ENCODE measurements around the gene WFIKKN2. TPM values are rescaled to one million over a fixed set of nuclear protein-coding genes. Genes with fewer than 3 reads are reported as not detected.

Gene WFIKKN2
- total RNA-seq, 1 experiment from 2014 or later = not detected

- peak; percentile 42 to 66 for DNase-seq
- Histone ChIP-seq H3K4me1 (peaks cover 23% of the 10 kb centered on the region), H3K27me3 (replicated peaks; ENCODE audit: control insufficient read depth, insufficient read depth, low read length) (no peaks in the 10 kb centered on the region), H3K9me3 (no peaks in the 10 kb centered on the region), H3K4me3 (ENCODE audit: low read depth, low read length) (no peak overlapping the region), H3K36me3 (ENCODE audit: control insufficient read depth, insufficient read depth, low read length) (no peaks in the 10 kb centered on the region)
- H3K27me3 Mint-ChIP-seq (ENCODE audit: insufficient read depth, unreplicated experiment) = no peaks in the 10 kb centered on the region
- H3K9me3 Mint-ChIP-seq (ENCODE audit: unreplicated experiment) = no peaks in the 10 kb centered on the region
- no peaks in the 10 kb centered on the region for H3K36me3 Mint-ChIP-seq (ENCODE audit: insufficient read depth, unreplicated experiment)
- CTCF ChIA-PET = interaction anchor here (0.9 to 13.7 kb wide), 5 partner anchors 9 to 106 kb away, joined by 3 to 247 read pairs (median 6); partner anchors contain the start of gene TOB1
- TF ChIP-seq, protein P1, sequence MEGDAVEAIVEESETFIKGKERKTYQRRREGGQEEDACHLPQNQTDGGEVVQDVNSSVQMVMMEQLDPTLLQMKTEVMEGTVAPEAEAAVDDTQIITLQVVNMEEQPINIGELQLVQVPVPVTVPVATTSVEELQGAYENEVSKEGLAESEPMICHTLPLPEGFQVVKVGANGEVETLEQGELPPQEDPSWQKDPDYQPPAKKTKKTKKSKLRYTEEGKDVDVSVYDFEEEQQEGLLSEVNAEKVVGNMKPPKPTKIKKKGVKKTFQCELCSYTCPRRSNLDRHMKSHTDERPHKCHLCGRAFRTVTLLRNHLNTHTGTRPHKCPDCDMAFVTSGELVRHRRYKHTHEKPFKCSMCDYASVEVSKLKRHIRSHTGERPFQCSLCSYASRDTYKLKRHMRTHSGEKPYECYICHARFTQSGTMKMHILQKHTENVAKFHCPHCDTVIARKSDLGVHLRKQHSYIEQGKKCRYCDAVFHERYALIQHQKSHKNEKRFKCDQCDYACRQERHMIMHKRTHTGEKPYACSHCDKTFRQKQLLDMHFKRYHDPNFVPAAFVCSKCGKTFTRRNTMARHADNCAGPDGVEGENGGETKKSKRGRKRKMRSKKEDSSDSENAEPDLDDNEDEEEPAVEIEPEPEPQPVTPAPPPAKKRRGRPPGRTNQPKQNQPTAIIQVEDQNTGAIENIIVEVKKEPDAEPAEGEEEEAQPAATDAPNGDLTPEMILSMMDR (IDR thresholded peaks at IDR 0.05; ENCODE audit: insufficient read depth in 1 of 2, low read depth in 1 of 2, low read length in 1 of 2, severe bottlenecking in 1 of 2, unreplicated experiment in 1 of 2) = no peak
- BruUV-seq (replicated peaks) = no TSS peak
- H3K4me1 Mint-ChIP-seq (ENCODE audit: low read depth, unreplicated experiment) = peaks cover 10% of the 10 kb centered on the region
- no peak overlapping the region for H3K27ac Mint-ChIP-seq (ENCODE audit: unreplicated experiment)
- intact Hi-C loops (cut with micrococcal nuclease; ENCODE audit: unreplicated experiment) = loop anchor here (10.0 kb wide), 1 partner anchor 139 kb away; the partner anchor contains the start of gene ANKRD40
- POLR2A ChIA-PET = interaction anchor here (1.7 kb wide), 1 partner anchor 22 kb away, joined by 15 read pairs; the partner anchor contains the start of gene TOB1
- no peak overlapping the region for H3K4me3 Mint-ChIP-seq (ENCODE audit: unreplicated experiment)
These were observed 8.8 kb downstream of the WFIKKN2 start for GRCh38 chr17:50844117-50844700.

- H3K9me3 ChIP-seq = no peaks in the 10 kb centered on the region
- H3K36me3 ChIP-seq (ENCODE audit: control insufficient read depth, insufficient read depth, low read length) = no peaks in the 10 kb centered on the region
- no peaks in the 10 kb centered on the region for H3K27me3 ChIP-seq (replicated peaks; ENCODE audit: control insufficient read depth, insufficient read depth, low read length)
- no TSS peak for BruUV-seq (replicated peaks)
- no peaks in the 10 kb centered on the region for H3K36me3 Mint-ChIP-seq (ENCODE audit: insufficient read depth, unreplicated experiment)
- H3K27ac Mint-ChIP-seq (ENCODE audit: unreplicated experiment) = peak overlapping the region; percentile 88
- H3K4me3 ChIP-seq (ENCODE audit: low read depth, low read length) = no peak overlapping the region
- peak; percentile 81 to 89 for DNase-seq
- POLR2A ChIA-PET = interaction anchor here (0.5 to 1.7 kb wide), 7 partner anchors 15 to 304 kb away, joined by 3 to 15 read pairs (median 3); partner anchors contain the start of genes LUC7L3 and TOB1
- H3K27me3 Mint-ChIP-seq (ENCODE audit: insufficient read depth, unreplicated experiment) = no peaks in the 10 kb centered on the region
- CTCF ChIA-PET = interaction anchor here (0.6 to 13.7 kb wide), 13 partner anchors 8 to 420 kb away, joined by 3 to 247 read pairs (median 6); partner anchors contain the start of gene TOB1
- peaks cover 23% of the 10 kb centered on the region for H3K4me1 ChIP-seq
- TF ChIP-seq, protein P1 (IDR thresholded peaks at IDR 0.05; ENCODE audit: insufficient read depth in 1 of 2, low read depth in 1 of 2, low read length in 1 of 2, severe bottlenecking in 1 of 2, unreplicated experiment in 1 of 2) = no peak
- no peaks in the 10 kb centered on the region for H3K9me3 Mint-ChIP-seq (ENCODE audit: unreplicated experiment)
- peaks cover 10% of the 10 kb centered on the region for H3K4me1 Mint-ChIP-seq (ENCODE audit: low read depth, unreplicated experiment)
- no peak overlapping the region for H3K4me3 Mint-ChIP-seq (ENCODE audit: unreplicated experiment)
- intact Hi-C loops (cut with micrococcal nuclease; ENCODE audit: unreplicated experiment) = loop anchor here (10.0 kb wide), 1 partner anchor 141 kb away; the partner anchor contains the start of gene ANKRD40
These were observed 10.1 kb downstream of the WFIKKN2 start for GRCh38 chr17:50845240-50846147.

GRCh38 chr17:50847566-50847965 is 12.2 kb downstream of the WFIKKN2 start:
- ChIA-PET CTCF (interaction anchor here (0.6 to 13.7 kb wide), 4 partner anchors 63 to 109 kb away, joined by 4 to 247 read pairs (median 48); no protein-coding TSS in a partner anchor), POLR2A (no interaction called here)
- Histone ChIP-seq H3K27me3 (replicated peaks; ENCODE audit: control insufficient read depth, insufficient read depth, low read length) (no peaks in the 10 kb centered on the region), H3K36me3 (ENCODE audit: control insufficient read depth, insufficient read depth, low read length) (no peaks in the 10 kb centered on the region), H3K4me3 (ENCODE audit: low read depth, low read length) (no peak overlapping the region), H3K4me1 (peaks cover 27% of the 10 kb centered on the region), H3K9me3 (no peaks in the 10 kb centered on the region)
- intact Hi-C loops (cut with micrococcal nuclease; ENCODE audit: unreplicated experiment) = loop anchor here (10.0 kb wide), 1 partner anchor 143 kb away; the partner anchor contains the start of gene ANKRD40
- no peak overlapping the region for H3K27ac Mint-ChIP-seq (ENCODE audit: unreplicated experiment)
- H3K9me3 Mint-ChIP-seq (ENCODE audit: unreplicated experiment) = no peaks in the 10 kb centered on the region
- TF ChIP-seq, protein P1 (IDR thresholded peaks at IDR 0.05; ENCODE audit: insufficient read depth in 1 of 2, low read depth in 1 of 2, low read length in 1 of 2, severe bottlenecking in 1 of 2, unreplicated experiment in 1 of 2) = no peak
- BruUV-seq (replicated peaks) = no TSS peak
- H3K27me3 Mint-ChIP-seq (ENCODE audit: insufficient read depth, unreplicated experiment) = no peaks in the 10 kb centered on the region
- no peak overlapping the region for H3K4me3 Mint-ChIP-seq (ENCODE audit: unreplicated experiment)
- peak in 1 of 2 experiments; percentile 27 for DNase-seq
- H3K4me1 Mint-ChIP-seq (ENCODE audit: low read depth, unreplicated experiment) = peaks cover 14% of the 10 kb centered on the region
- H3K36me3 Mint-ChIP-seq (ENCODE audit: insufficient read depth, unreplicated experiment) = no peaks in the 10 kb centered on the region
